ENCODE results near the gene RAB22A. TPM values are rescaled to one million over a fixed set of nuclear protein-coding genes. Genes with fewer than 3 reads are reported as not detected.

The RAB22A gene
- total and polyA plus RNA-seq, 9 of the 15 experiments (the other 6 are each of a cell fraction or from before 2014, with no cell fraction given) = 1.1 to 8.0 (median 6.7) TPM

- intact Hi-C loops (cut with micrococcal nuclease) = no loop called here
- no peak for TF ChIP-seq SMARCA4 (IDR thresholded peaks at IDR 0.05)
- no peak for TF ChIP-seq SMARCE1 (IDR thresholded peaks at IDR 0.05)
- TF ChIP-seq HINFP (tag; conservative IDR thresholded peaks at IDR 0.05; ENCODE audit: low read depth) = no peak
- TF ChIP-seq BCL6 (CRISPR knock-in tag; IDR thresholded peaks at IDR 0.05) = no peak
- TF ChIP-seq HES1 (IDR thresholded peaks at IDR 0.05; ENCODE audit: low read depth) = no peak
- TF ChIP-seq THRA (IDR thresholded peaks at IDR 0.05) = no peak
- TF ChIP-seq ZBTB12 (CRISPR knock-in tag; IDR thresholded peaks at IDR 0.05) = no peak
- no peak for TF ChIP-seq FOXK1 (CRISPR knock-in tag; IDR thresholded peaks at IDR 0.05; ENCODE audit: borderline replicate concordance)
- no peak for TF ChIP-seq IFI16 (CRISPR knock-in tag; IDR thresholded peaks at IDR 0.05)
- no peak for TF ChIP-seq ZNF407 (IDR thresholded peaks at IDR 0.05; ENCODE audit: low read depth)
- Histone ChIP-seq H4K20me1 (replicated peaks; ENCODE audit: control insufficient read depth, insufficient read depth, low read length) (no peaks in the 10 kb centered on the region), H3K4me1 (replicated peaks in 1 of 2; ENCODE audit: control insufficient read depth in 2 of 2, insufficient read depth in 2 of 2, low read length in 2 of 2) (peaks cover 0 to 7% of the 10 kb centered on the region in 2 experiments; a peak in 2 of 5 replicates), H3K4me2 (ENCODE audit: insufficient read depth, low read length) (no peak overlapping the region), H3K79me2 (ENCODE audit: control insufficient read depth, insufficient read depth, low read length) (no peaks in the 10 kb centered on the region; the same call in 2 of the 3 replicates), H3K27ac (ENCODE audit: extremely low read depth, low read depth, low read length) (no peak overlapping the region), H3K36me3 (ENCODE audit: control insufficient read depth, insufficient read depth, low read length) (no peaks in the 10 kb centered on the region), H3K9ac (ENCODE audit: insufficient read depth in 1 of 2, low read depth in 2 of 2, low read length in 2 of 2) (no peak overlapping the region), H2AFZ (ENCODE audit: low read depth, low read length) (no peak overlapping the region), H3K9me1 (ENCODE audit: control insufficient read depth, insufficient read depth, low read length) (no peaks in the 10 kb centered on the region), H3K9me3 (replicated peaks; ENCODE audit: control insufficient read depth, insufficient read depth, low read depth, low read length) (no peaks in the 10 kb centered on the region), H3K27me3 (ENCODE audit: control insufficient read depth in 2 of 2, insufficient read depth in 2 of 2, low read length in 2 of 2) (no peaks in the 10 kb centered on the region), H3K4me3 (no peak overlapping the region)
- no TSS peak for BruUV-seq (replicated peaks)
- FAIRE-seq = no peak
- 59% methylated on average over 5 of the region's 5 CpGs for WGBS (ENCODE audit: insufficient coverage, low coverage, missing lambda C conversion rate)
- no peak for DNase-seq (ENCODE audit: extremely low read depth in 1 of 4, low spot score in 3 of 4)
- ChIA-PET POLR2A (interaction anchor here (0.7 kb wide), 2 partner anchors 13 to 1316 kb away, joined by 3 read pairs; no protein-coding TSS in a partner anchor), CTCF (ENCODE audit: low intra/inter-chr PET ratio) (no interaction called here)
- no peak for ATAC-seq
- in situ Hi-C loops (cut with MboI) = no loop called here
Observed at GRCh38 chr20:58260006-58260405, 49.5 kb upstream of the RAB22A start.
